GM12878 (cell line): Measurements from ENCODE around the gene PDZRN3. TPM values are rescaled to one million over a fixed set of nuclear protein-coding genes. Genes with fewer than 3 reads are reported as not detected.

Experiments used
- ATAC-seq: fragments of 200-7000 bp; cut with Tn5 transposase; 3 replicates; pipeline ENCODE4 v1.9.1; 2020; ENCODE audit warnings: mild to moderate bottlenecking, moderate library complexity
- BruUV-seq: library from RNA; stranded (reverse); fragments of 400-500 nt; replicated peaks from 2 replicates; lab custom pipeline; 2021; lab: Mats Ljungman, UMichigan
- CTCF ChIA-PET: fragments of 300-600 bp; sonication (Branson Sonifier 250); formaldehyde crosslinking; extraction: SDS; loops from one replicate; lab custom pipeline; 2021; ENCODE audit warnings: inconsistent platforms; lab: Yijun Ruan, JAX
- POLR2A ChIA-PET: fragments of 350-600 bp; formaldehyde crosslinking; extraction: SDS; loops from one replicate; lab custom pipeline; 2021; ENCODE audit warnings: inconsistent platforms; lab: Charles Lee
- RAD21 ChIA-PET: fragments of 300-600 bp; sonication (Branson Sonifier 250); formaldehyde crosslinking; loops from one replicate; lab custom pipeline; 2023; ENCODE audit warnings: antibody characterized with exemption; ENCODE audit not compliant: unreplicated experiment; lab: Charles Lee
- SMC1A ChIA-PET: fragments of 300-600 bp; sonication (Branson Sonifier 250); formaldehyde crosslinking; loops from one replicate; lab custom pipeline; 2023; ENCODE audit not compliant: unreplicated experiment, uncharacterized antibody; lab: Charles Lee
- DNase-seq: peaks from one replicate; pipeline ENCODE4 v3.0.0-alpha.2; 2011; ENCODE audit warnings: low read depth, low spot score
- FAIRE-seq: peaks from 3 replicates; lab custom pipeline; 2011; peaks lifted over from hg19 to GRCh38; lab: Jason Lieb, UNC
- H2AFZ ChIP-seq: 2 replicates; pipeline ENCODE4 v1.6.0; 2011; ENCODE audit warnings: low read depth, low read length, control low read depth; ENCODE audit not compliant: control insufficient read depth
- H3K27ac ChIP-seq: 2 replicates; pipeline ENCODE4 v1.5.1; 2011; ENCODE audit warnings: control low read depth; ENCODE audit not compliant: control insufficient read depth, insufficient read depth
- H3K27me3 ChIP-seq, 2 experiments: replicated peaks in 1 of 2; 2 replicates each; pipeline versions ENCODE4 v1.6.0 to v1.6.1; 2011; ENCODE audit warnings: low read length in 1 of 2; ENCODE audit not compliant: control insufficient read depth in 2 of 2, insufficient read depth in 2 of 2
- H3K36me3 ChIP-seq, 2 experiments: 2 replicates each; pipeline ENCODE4 v1.5.1; 2011; ENCODE audit warnings: low read length in 1 of 2; ENCODE audit not compliant: control insufficient read depth in 2 of 2, insufficient read depth in 2 of 2
- H3K4me1 ChIP-seq: 2 replicates; pipeline ENCODE4 v1.6.1; 2011; ENCODE audit warnings: mild to moderate bottlenecking, low read length, moderate library complexity, mixed read lengths; ENCODE audit not compliant: control insufficient read depth, insufficient read depth
- H3K4me2 ChIP-seq: 2 replicates; pipeline ENCODE4 v1.6.0; 2011; ENCODE audit warnings: control low read depth; ENCODE audit not compliant: control insufficient read depth, insufficient read depth
- H3K4me3 ChIP-seq: fragments of 200-600 bp; sonication (generic); 2 replicates; pipeline ENCODE4 v1.5.1; 2016
- H3K79me2 ChIP-seq: 2 replicates; pipeline ENCODE4 v1.6.0; 2011; ENCODE audit warnings: low read length; ENCODE audit not compliant: control insufficient read depth, insufficient read depth
- H3K9ac ChIP-seq: 2 replicates; pipeline ENCODE4 v1.8.0; 2011; ENCODE audit warnings: low read length, control low read depth, mixed read lengths; ENCODE audit not compliant: control insufficient read depth, insufficient read depth
- H3K9me3 ChIP-seq: replicated peaks from 3 replicates; pipeline ENCODE4 v1.5.1; 2011; ENCODE audit warnings: mild to moderate bottlenecking, low read length; ENCODE audit not compliant: control insufficient read depth, insufficient read depth
- H4K20me1 ChIP-seq: 2 replicates; pipeline ENCODE4 v1.6.0; 2011; ENCODE audit not compliant: control insufficient read depth, insufficient read depth
- CTCF ChIP-seq, 3 experiments: IDR thresholded peaks in 2 of 3; conservative IDR thresholded peaks in 1 of 3; 2 replicates each; pipeline ENCODE4 v1.5.1; 2011; ENCODE audit warnings: low read depth in 3 of 3, low read length in 3 of 3, mild to moderate bottlenecking in 3 of 3, control low read depth in 2 of 3, moderate library complexity in 2 of 3, inconsistent platforms in 1 of 3, mixed read lengths in 1 of 3; ENCODE audit not compliant: control insufficient read depth in 2 of 3, insufficient read depth in 1 of 3; ENCODE audit errors: extremely low read depth in 1 of 3
- GATAD2B ChIP-seq: fragments of 450-650 bp; conservative IDR thresholded peaks from 2 replicates; pipeline ENCODE4 v1.6.1; 2017; ENCODE audit warnings: low read depth, mild to moderate bottlenecking, moderate library complexity
- HDAC6 ChIP-seq: fragments of 200-600 bp; sonication (generic); IDR thresholded peaks from one replicate; pipeline ENCODE4 v1.8.0; 2017; ENCODE audit warnings: antibody characterized with exemption; ENCODE audit not compliant: unreplicated experiment
- HSF1 ChIP-seq: fragments of 150-350 bp; IDR thresholded peaks from 2 replicates; pipeline ENCODE4 v1.6.1; 2014; ENCODE audit warnings: mild to moderate bottlenecking, low read depth, low read length
- NR2C1 ChIP-seq: fragments of 450-650 bp; IDR thresholded peaks from 2 replicates; pipeline ENCODE4 v1.6.1; 2017; ENCODE audit warnings: antibody characterized with exemption, mild to moderate bottlenecking, moderate library complexity
- NR2F1 ChIP-seq: fragments of 450-650 bp; conservative IDR thresholded peaks from 2 replicates; pipeline ENCODE4 v1.6.1; 2017; ENCODE audit warnings: mild to moderate bottlenecking
- NRF1 ChIP-seq: conservative IDR thresholded peaks from 2 replicates; pipeline ENCODE4 v1.6.1; 2011; ENCODE audit warnings: mild to moderate bottlenecking, low read depth, low read length, improper control_type of control experiment
- PBX3 ChIP-seq: IDR thresholded peaks from 2 replicates; pipeline ENCODE4 v1.6.1; 2011; ENCODE audit warnings: mild to moderate bottlenecking, low read depth, low read length, moderate library complexity; ENCODE audit not compliant: insufficient replicate concordance
- RUNX3 ChIP-seq: IDR thresholded peaks from 2 replicates; pipeline ENCODE4 v1.6.1; 2012; ENCODE audit warnings: low read length, inconsistent platforms
- SMC3 ChIP-seq: IDR thresholded peaks from 2 replicates; pipeline ENCODE4 v1.6.1; 2011; ENCODE audit warnings: low read length, improper control_type of control experiment, borderline replicate concordance
- WGBS: methylation state at CpG from one replicate; pipeline ENCODE4 v1.1.6; 2016; ENCODE audit warnings: low lambda C conversion rate; ENCODE audit not compliant: insufficient replicate concordance, insufficient coverage; ENCODE audit errors: missing lambda C conversion rate; 5-methylcytosine and 5-hydroxymethylcytosine counted together
- in situ Hi-C: fragments of 300-500 bp; cut with MboI; formaldehyde crosslinking; loops from 9 replicates; pipeline ENCODE4 v1.14.3; 2018; ENCODE audit warnings: mixed read lengths
- intact Hi-C: fragments of 100-400 bp; cut with micrococcal nuclease; formaldehyde crosslinking; loops from one replicate; pipeline ENCODE4 v1.14.2; 2022; ENCODE audit not compliant: unreplicated experiment
- polyA plus RNA-seq, 11 experiments: library from polyadenylated mRNA; depleted of rRNA in 4 of 11; unstranded in 6 of 11; stranded (reverse) in 5 of 11; fragments of >200 nt; fragmentation: Nextera tagmentation in 4 of 11; fragmentation: Illumina TruSeq in 1 of 11; extraction: Ambion mirVana in 4 of 11; extraction: Trizol in 1 of 11; gene quantifications; 1 replicate in 1 of 11; 2 replicates in 10 of 11; pipeline versions ENCODE4 v1.2.1 to v1.2.3, GENCODE V29; 2011 to 2016; ENCODE audit warnings: inconsistent platforms in 2 of 11, missing spikeins in 2 of 11, low read depth in 1 of 11
- total RNA-seq, 4 experiments: library from RNA; depleted of rRNA in 3 of 4; stranded (reverse); fragments of >200 nt in 3 of 4; fragmentation: Illumina TruSeq in 1 of 4; extraction: Trizol in 1 of 4; gene quantifications; 2 replicates each; pipeline versions ENCODE4 v1.2.1 to v1.2.3, GENCODE V29; 2013 to 2021

The PDZRN3 gene
- total and polyA plus RNA-seq, 10 of the 15 experiments (the other 5 are each of a cell fraction or from before 2014, with no cell fraction given): 0.07 to 0.37 (median 0.12) TPM; not detected in 6

- Histone ChIP-seq H3K4me2 (no peak overlapping the region), H3K79me2 (no peaks in the 10 kb centered on the region), H3K36me3 (no peaks in the 10 kb centered on the region), H3K4me3 (no peak overlapping the region), H3K9ac (no peak overlapping the region), H2AFZ (no peak overlapping the region), H3K9me3 (no peaks in the 10 kb centered on the region), H3K4me1 (no peaks in the 10 kb centered on the region), H3K27me3 (no peaks in the 10 kb centered on the region; a peak in 1 of 4 replicates), H3K27ac (no peak overlapping the region), H4K20me1 (no peaks in the 10 kb centered on the region)
- DNase-seq: no peak
- RAD21 ChIA-PET: no interaction called here
- POLR2A ChIA-PET: no interaction called here
- intact Hi-C loops: no loop called here
- TF ChIP-seq NRF1: no peak
- no peak for TF ChIP-seq HDAC6
- no TSS peak for BruUV-seq
- SMC1A ChIA-PET: no interaction called here
- FAIRE-seq: no peak
- in situ Hi-C loops: no loop called here
- WGBS: 0% methylated on average over 1 of the region's 1 CpG
- CTCF ChIA-PET: interaction anchor here (1.0 kb wide), 1 partner anchor 30 kb away, joined by 3 read pairs; no protein-coding TSS in a partner anchor
- no peak for ATAC-seq
Observed at GRCh38 chr3:73540969-73541740, 83.6 kb downstream of the PDZRN3 start.

GRCh38 chr3:73538486-73538885 is 86.3 kb downstream of the PDZRN3 start:
- no peak overlapping the region for H3K4me2 ChIP-seq
- in situ Hi-C loops: no loop called here
- 0% methylated on average over 2 of the region's 2 CpGs for WGBS
- no peak for TF ChIP-seq NR2C1
- no peak for TF ChIP-seq NR2F1
- no peak for TF ChIP-seq PBX3
- no peak for TF ChIP-seq CTCF (IDR thresholded peaks at IDR 0.05 in 2 of 3, conservative IDR thresholded peaks at IDR 0.05 in 1 of 3; ENCODE audit: control insufficient read depth in 2 of 3, extremely low read depth in 1 of 3, insufficient read depth in 1 of 3, low read depth in 3 of 3, low read length in 3 of 3)
- TF ChIP-seq HSF1: no peak
- no peak for TF ChIP-seq SMC3
- no peak for TF ChIP-seq RUNX3
- TF ChIP-seq GATAD2B: no peak

More at GRCh38 chr3:73538486-73538885, 86.3 kb downstream of the PDZRN3 start:
- Histone ChIP-seq H3K9ac (no peak overlapping the region), H3K27ac (no peak overlapping the region), H3K4me1 (no peaks in the 10 kb centered on the region), H3K36me3 (no peaks in the 10 kb centered on the region), H3K4me3 (no peak overlapping the region), H4K20me1 (no peaks in the 10 kb centered on the region), H3K79me2 (no peaks in the 10 kb centered on the region), H3K27me3 (no peaks in the 10 kb centered on the region; a peak in 2 of 4 replicates), H3K9me3 (no peaks in the 10 kb centered on the region), H2AFZ (no peak overlapping the region)
- no peak for FAIRE-seq
- no TSS peak for BruUV-seq
- POLR2A ChIA-PET: no interaction called here
- ATAC-seq: no peak
- RAD21 ChIA-PET: no interaction called here
- CTCF ChIA-PET: no interaction called here
- SMC1A ChIA-PET: no interaction called here
- intact Hi-C loops: no loop called here
- no peak for DNase-seq
